Glutamatergic neuron (in vitro differentiated cells): Measurements from ENCODE around the gene CCHCR1. TPM values are rescaled to one million over a fixed set of nuclear protein-coding genes. Genes with fewer than 3 reads are reported as not detected.

Experiments
- DNase-seq: peaks from one replicate; pipeline ENCODE4 v3.0.0; 2022
- H3K27ac Mint-ChIP-seq: one replicate; pipeline ENCODE4 v1.8.0; 2020; ENCODE audit warnings: mild to moderate bottlenecking, mixed read lengths, inconsistent platforms; ENCODE audit not compliant: unreplicated experiment
- H3K27me3 Mint-ChIP-seq: one replicate; pipeline ENCODE4 v1.8.0; 2020; ENCODE audit warnings: mild to moderate bottlenecking, moderate library complexity, mixed read lengths, inconsistent platforms; ENCODE audit not compliant: unreplicated experiment
- H3K36me3 Mint-ChIP-seq: one replicate; pipeline ENCODE4 v1.8.0; 2020; ENCODE audit warnings: mild to moderate bottlenecking, mixed read lengths, inconsistent platforms; ENCODE audit not compliant: unreplicated experiment
- H3K4me1 Mint-ChIP-seq: one replicate; pipeline ENCODE4 v1.8.0; 2020; ENCODE audit warnings: mild to moderate bottlenecking, low read depth, mixed read lengths, inconsistent platforms; ENCODE audit not compliant: unreplicated experiment
- H3K4me3 Mint-ChIP-seq: one replicate; pipeline ENCODE4 v1.8.0; 2020; ENCODE audit warnings: mild to moderate bottlenecking, mixed read lengths, inconsistent platforms; ENCODE audit not compliant: unreplicated experiment
- H3K9me3 Mint-ChIP-seq: one replicate; pipeline ENCODE4 v1.8.0; 2020; ENCODE audit warnings: mild to moderate bottlenecking, moderate library complexity, mixed read lengths, inconsistent platforms; ENCODE audit not compliant: unreplicated experiment
- CTCF ChIP-seq: fragments of 200-600 bp; sonication (generic); IDR thresholded peaks from one replicate; pipeline ENCODE4 v1.5.0; 2021; ENCODE audit not compliant: partially characterized antibody, unreplicated experiment
- total RNA-seq: library from RNA; stranded (reverse); fragmentation: NEBNext Ultra II Directional; extraction: Animal tissue kit (Norgen Biotek cat#: 25700); gene quantifications from one replicate; pipeline ENCODE4 v1.2.1, GENCODE V29; 2021; ENCODE audit not compliant: unreplicated experiment

The CCHCR1 gene
- total RNA-seq, 1 donor from 2014 or later: 28.7 TPM

- Mint-ChIP-seq H3K36me3 (no peaks in the 10 kb centered on the region), H3K4me3 (no peak overlapping the region), H3K4me1 (peaks cover 3% of the 10 kb centered on the region), H3K9me3 (peaks cover 3% of the 10 kb centered on the region), H3K27ac (no peak overlapping the region), H3K27me3 (no peaks in the 10 kb centered on the region)
- no peak for DNase-seq
- no peak for TF ChIP-seq CTCF
These were observed 961 bp downstream of the CCHCR1 start for GRCh38 chr6:31156641-31157040.

GRCh38 chr6:31154436-31154835, 3.2 kb downstream of the CCHCR1 start:
- Mint-ChIP-seq H3K4me1 (peaks cover 3% of the 10 kb centered on the region), H3K27me3 (peaks cover 3% of the 10 kb centered on the region), H3K4me3 (no peak overlapping the region), H3K9me3 (peaks cover 10% of the 10 kb centered on the region), H3K36me3 (no peaks in the 10 kb centered on the region), H3K27ac (no peak overlapping the region)
- TF ChIP-seq CTCF: no peak
- DNase-seq: no peak

GRCh38 chr6:31152781-31153180, 4.8 kb downstream of the CCHCR1 start:
- Mint-ChIP-seq H3K9me3 (peaks cover 7% of the 10 kb centered on the region), H3K27me3 (peaks cover 3% of the 10 kb centered on the region), H3K27ac (no peak overlapping the region), H3K4me1 (no peaks in the 10 kb centered on the region), H3K4me3 (no peak overlapping the region), H3K36me3 (no peaks in the 10 kb centered on the region)
- no peak for TF ChIP-seq CTCF
- no peak for DNase-seq

- H3K27me3 Mint-ChIP-seq: peaks cover 5% of the 10 kb centered on the region
- H3K27ac Mint-ChIP-seq: no peak overlapping the region
These were observed 7.7 kb downstream of the CCHCR1 start for GRCh38 chr6:31149827-31150447.

GRCh38 chr6:31145386-31145785, 12.2 kb downstream of the CCHCR1 start:
- H3K4me3 Mint-ChIP-seq: no peak overlapping the region
- DNase-seq: no peak
- TF ChIP-seq CTCF: no peak
- H3K36me3 Mint-ChIP-seq: no peaks in the 10 kb centered on the region
- H3K4me1 Mint-ChIP-seq: peaks cover 26% of the 10 kb centered on the region
- peaks cover 10% of the 10 kb centered on the region for H3K9me3 Mint-ChIP-seq
- H3K27ac Mint-ChIP-seq: peak overlapping the region; percentile 1
- peaks cover 7% of the 10 kb centered on the region for H3K27me3 Mint-ChIP-seq

More at GRCh38 chr6:31149827-31150447, 7.7 kb downstream of the CCHCR1 start:
- H3K36me3 Mint-ChIP-seq: no peaks in the 10 kb centered on the region
- TF ChIP-seq CTCF: no peak
- H3K4me1 Mint-ChIP-seq: peaks cover 10% of the 10 kb centered on the region
- no peak for DNase-seq
- no peak overlapping the region for H3K4me3 Mint-ChIP-seq
- peaks cover 7% of the 10 kb centered on the region for H3K9me3 Mint-ChIP-seq
